Keratinocyte (primary cell): ENCODE data around the gene VGLL2. TPM values are rescaled to one million over a fixed set of nuclear protein-coding genes. Genes with fewer than 3 reads are reported as not detected.

Source experiments
- DNase-seq: peaks from one replicate; pipeline ENCODE4 v3.0.0-alpha.2; 2011; ENCODE audit warnings: low read depth, missing footprints, low spot score
- FAIRE-seq: peaks from 2 replicates; lab custom pipeline; 2011; peaks lifted over from hg19 to GRCh38; lab: Jason Lieb, UNC
- H2AFZ ChIP-seq: 2 replicates; pipeline ENCODE4 v1.6.0; 2012; ENCODE audit warnings: low read length, control low read depth, inconsistent platforms; ENCODE audit not compliant: control insufficient read depth
- H3K27ac ChIP-seq: 2 replicates; pipeline ENCODE4 v1.5.1; 2011; ENCODE audit warnings: low read length; ENCODE audit not compliant: control insufficient read depth, insufficient read depth
- H3K27me3 ChIP-seq: 3 replicates; pipeline ENCODE4 v1.6.0; 2011; ENCODE audit warnings: low read length; ENCODE audit not compliant: control insufficient read depth, insufficient read depth; ENCODE audit errors: extremely low read depth
- H3K36me3 ChIP-seq, 2 experiments: 2 replicates in 1 of 2; 3 replicates in 1 of 2; pipeline ENCODE4 v1.5.1; 2011; ENCODE audit warnings: low read length in 2 of 2, mild to moderate bottlenecking in 1 of 2; ENCODE audit not compliant: control insufficient read depth in 2 of 2, insufficient read depth in 2 of 2; ENCODE audit errors: extremely low read depth in 1 of 2
- H3K4me1 ChIP-seq: 3 replicates; pipeline ENCODE4 v1.5.1; 2011; ENCODE audit warnings: low read length; ENCODE audit not compliant: control insufficient read depth, insufficient read depth; ENCODE audit errors: extremely low read depth
- H3K4me2 ChIP-seq: 3 replicates; pipeline ENCODE4 v1.6.0; 2011; ENCODE audit warnings: low read depth, low read length; ENCODE audit not compliant: control insufficient read depth, insufficient read depth; ENCODE audit errors: extremely low read depth
- H3K4me3 ChIP-seq, 3 experiments: fragments of 200-600 bp in 1 of 3; sonication (generic) in 1 of 3; 2 replicates in 2 of 3; 3 replicates in 1 of 3; pipeline ENCODE4 v1.5.1; 2011 to 2016; ENCODE audit warnings: low read length in 3 of 3, mild to moderate bottlenecking in 3 of 3, control low read depth in 2 of 3, inconsistent platforms in 1 of 3, low read depth in 1 of 3, mixed read lengths in 1 of 3, mixed run types in 1 of 3, moderate library complexity in 1 of 3; ENCODE audit not compliant: control insufficient read depth in 2 of 3, insufficient read depth in 2 of 3; ENCODE audit errors: extremely low read depth in 1 of 3
- H3K79me2 ChIP-seq: 2 replicates; pipeline ENCODE4 v1.6.0; 2012; ENCODE audit warnings: low read length; ENCODE audit not compliant: control insufficient read depth, insufficient read depth
- H3K9ac ChIP-seq: 3 replicates; pipeline ENCODE4 v1.6.0; 2011; ENCODE audit warnings: low read length; ENCODE audit not compliant: control insufficient read depth, insufficient read depth; ENCODE audit errors: extremely low read depth
- H3K9me1 ChIP-seq: 3 replicates; pipeline ENCODE4 v1.6.0; 2011; ENCODE audit warnings: low read length; ENCODE audit not compliant: control insufficient read depth, insufficient read depth; ENCODE audit errors: extremely low read depth
- H3K9me3 ChIP-seq: 2 replicates; pipeline ENCODE4 v1.5.1; 2012; ENCODE audit warnings: low read depth, low read length; ENCODE audit not compliant: control insufficient read depth
- H4K20me1 ChIP-seq: 3 replicates; pipeline ENCODE4 v1.6.0; 2011; ENCODE audit warnings: low read length; ENCODE audit not compliant: control insufficient read depth, insufficient read depth; ENCODE audit errors: extremely low read depth
- EZH2 ChIP-seq: IDR thresholded peaks from one replicate; pipeline ENCODE4 v1.6.1; 2012; ENCODE audit warnings: inconsistent platforms, mild to moderate bottlenecking, low read length, moderate library complexity
- dilution Hi-C: fragments of 300-500 bp; cut with MboI; formaldehyde crosslinking; loops from one replicate; pipeline ENCODE4 v1.7.0; 2020; ENCODE audit warnings: low sequenced_read_pairs; ENCODE audit not compliant: extremely low pct_ligation_motif_present
- polyA plus RNA-seq, 5 experiments: library from polyadenylated mRNA; depleted of rRNA in 3 of 5; stranded (reverse) in 3 of 5; stranded (forward) in 1 of 5; unstranded in 1 of 5; fragments of >200 nt; gene quantifications; 1 replicate in 1 of 5; 2 replicates in 3 of 5; 3 replicates in 1 of 5; pipeline versions ENCODE4 v1.2.1 to v1.2.3, GENCODE V29; 2011 to 2012; ENCODE audit warnings: missing spikeins in 2 of 5, low read depth in 1 of 5, low replicate concordance in 1 of 5
- TF ChIP-seq, protein P1 (sequence below), 3 experiments: IDR thresholded peaks in 1 of 3; conservative IDR thresholded peaks in 1 of 3; optimal IDR thresholded peaks in 1 of 3; 2 replicates in 2 of 3; 3 replicates in 1 of 3; pipeline versions ENCODE3 to v1.5.1; 2011; ENCODE audit warnings: low read length in 3 of 3, mild to moderate bottlenecking in 3 of 3, moderate library complexity in 2 of 3, control low read depth in 1 of 3, inconsistent platforms in 1 of 3; ENCODE audit not compliant: insufficient read depth in 2 of 3; ENCODE audit errors: extremely low read depth in 1 of 3

The VGLL2 gene
- polyA plus RNA-seq, 1 donor (not counting 4 experiments of a cell fraction or from before 2014, with no cell fraction given), result not detected

DNA sequence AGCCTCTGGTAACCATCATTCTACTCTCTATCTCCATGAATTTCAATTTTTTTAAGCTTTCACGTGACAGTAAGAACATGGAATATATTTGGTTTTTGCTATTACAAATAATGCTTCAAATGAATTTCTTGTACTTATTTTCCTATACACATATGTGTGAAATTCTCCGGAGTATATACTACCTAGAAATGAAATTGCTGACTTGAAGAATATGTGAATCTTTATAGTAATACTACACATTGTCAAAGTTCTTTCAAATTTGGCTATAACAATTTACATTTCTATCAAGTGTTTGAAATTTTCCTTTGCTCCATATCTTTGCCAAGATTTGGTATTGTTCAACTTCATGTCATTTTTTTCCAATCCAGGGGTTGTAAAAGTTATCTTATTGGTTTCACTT is 11.6 kb upstream of the VGLL2 start:
- no peak for FAIRE-seq
- TF ChIP-seq, protein P1, sequence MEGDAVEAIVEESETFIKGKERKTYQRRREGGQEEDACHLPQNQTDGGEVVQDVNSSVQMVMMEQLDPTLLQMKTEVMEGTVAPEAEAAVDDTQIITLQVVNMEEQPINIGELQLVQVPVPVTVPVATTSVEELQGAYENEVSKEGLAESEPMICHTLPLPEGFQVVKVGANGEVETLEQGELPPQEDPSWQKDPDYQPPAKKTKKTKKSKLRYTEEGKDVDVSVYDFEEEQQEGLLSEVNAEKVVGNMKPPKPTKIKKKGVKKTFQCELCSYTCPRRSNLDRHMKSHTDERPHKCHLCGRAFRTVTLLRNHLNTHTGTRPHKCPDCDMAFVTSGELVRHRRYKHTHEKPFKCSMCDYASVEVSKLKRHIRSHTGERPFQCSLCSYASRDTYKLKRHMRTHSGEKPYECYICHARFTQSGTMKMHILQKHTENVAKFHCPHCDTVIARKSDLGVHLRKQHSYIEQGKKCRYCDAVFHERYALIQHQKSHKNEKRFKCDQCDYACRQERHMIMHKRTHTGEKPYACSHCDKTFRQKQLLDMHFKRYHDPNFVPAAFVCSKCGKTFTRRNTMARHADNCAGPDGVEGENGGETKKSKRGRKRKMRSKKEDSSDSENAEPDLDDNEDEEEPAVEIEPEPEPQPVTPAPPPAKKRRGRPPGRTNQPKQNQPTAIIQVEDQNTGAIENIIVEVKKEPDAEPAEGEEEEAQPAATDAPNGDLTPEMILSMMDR (optimal IDR thresholded peaks at IDR 0.05 in 1 of 3, IDR thresholded peaks at IDR 0.05 in 1 of 3, conservative IDR thresholded peaks at IDR 0.05 in 1 of 3; ENCODE audit: extremely low read depth in 1 of 3, insufficient read depth in 2 of 3, low read length in 3 of 3), result no peak
- no peak for TF ChIP-seq EZH2
- no peak overlapping the region for H3K4me3 ChIP-seq

DNA sequence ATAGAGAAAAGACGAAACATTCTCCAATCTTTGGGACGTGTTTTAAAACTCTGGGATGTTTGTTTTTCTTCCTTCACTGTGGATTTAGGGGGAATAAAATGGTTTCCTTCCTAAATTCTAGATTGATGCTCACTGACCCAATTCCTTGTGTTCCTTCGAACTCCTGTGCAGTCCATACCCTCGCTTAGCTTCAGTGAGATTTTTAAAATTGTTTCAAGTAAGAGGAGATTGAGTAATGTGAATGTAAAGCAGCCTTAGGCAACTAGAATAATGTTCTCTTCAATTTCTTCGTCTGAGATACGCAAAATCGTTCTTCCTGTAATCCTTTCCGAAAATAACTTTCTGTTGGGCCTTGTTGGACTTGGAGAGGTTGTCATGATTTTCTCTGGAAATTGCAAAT is 2.6 kb upstream of the VGLL2 start:
- no peak overlapping the region for H3K9ac ChIP-seq
- H3K4me2 ChIP-seq, result no peak overlapping the region
- DNase-seq, result no peak
- H3K9me3 ChIP-seq, result no peaks in the 10 kb centered on the region
- H3K79me2 ChIP-seq, result no peaks in the 10 kb centered on the region
- H3K27me3 ChIP-seq, result peaks cover 67% of the 10 kb centered on the region
- no peaks in the 10 kb centered on the region for H3K9me1 ChIP-seq
- no peaks in the 10 kb centered on the region for H4K20me1 ChIP-seq
- dilution Hi-C loops, result no loop called here
- no peak overlapping the region for H3K27ac ChIP-seq
- H2AFZ ChIP-seq, result no peak overlapping the region
- FAIRE-seq, result no peak
- peaks cover 11% of the 10 kb centered on the region for H3K4me1 ChIP-seq
- H3K4me3 ChIP-seq, result no peak overlapping the region
- no peaks in the 10 kb centered on the region for H3K36me3 ChIP-seq
- TF ChIP-seq EZH2, result peak; percentile 1
- TF ChIP-seq, protein P1 (optimal IDR thresholded peaks at IDR 0.05 in 1 of 3, IDR thresholded peaks at IDR 0.05 in 1 of 3, conservative IDR thresholded peaks at IDR 0.05 in 1 of 3; ENCODE audit: extremely low read depth in 1 of 3, insufficient read depth in 2 of 3, low read length in 3 of 3), result no peak

More for the DNA sequence above, 11.6 kb upstream of the VGLL2 start:
- no peak overlapping the region for H3K9ac ChIP-seq
- no peaks in the 10 kb centered on the region for H3K9me1 ChIP-seq
- no peaks in the 10 kb centered on the region for H3K4me1 ChIP-seq
- no peak for DNase-seq
- no peaks in the 10 kb centered on the region for H3K9me3 ChIP-seq
- dilution Hi-C loops, result no loop called here
- H3K27me3 ChIP-seq, result peaks cover 3% of the 10 kb centered on the region
- H3K79me2 ChIP-seq, result no peaks in the 10 kb centered on the region
- no peak overlapping the region for H2AFZ ChIP-seq
- no peaks in the 10 kb centered on the region for H4K20me1 ChIP-seq
- H3K27ac ChIP-seq, result no peak overlapping the region
- H3K36me3 ChIP-seq, result no peaks in the 10 kb centered on the region
- no peak overlapping the region for H3K4me2 ChIP-seq
